Measurements from ENCODE around the gene SLC38A4.

DNA sequence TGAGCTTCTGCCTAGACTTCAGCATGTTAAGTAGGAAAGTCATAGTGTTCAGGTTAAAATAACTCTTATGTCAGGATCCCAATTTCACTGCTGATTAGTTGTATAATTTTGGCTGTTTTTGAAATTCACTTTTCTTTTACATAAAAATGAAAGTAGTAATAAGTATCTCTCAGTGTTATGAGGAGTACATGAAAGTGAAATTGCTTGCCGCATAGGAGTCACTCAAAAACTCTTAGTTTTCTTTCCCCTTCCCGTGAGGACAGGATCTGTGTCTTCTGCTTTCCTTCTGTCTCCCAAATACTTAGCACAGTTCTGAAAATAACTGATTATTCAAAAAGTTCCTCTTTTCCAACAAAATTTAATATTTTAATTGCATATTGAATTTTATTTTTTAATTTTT, 100.5 kb downstream of the SLC38A4 start:
- TF ChIP-seq, protein P1, sequence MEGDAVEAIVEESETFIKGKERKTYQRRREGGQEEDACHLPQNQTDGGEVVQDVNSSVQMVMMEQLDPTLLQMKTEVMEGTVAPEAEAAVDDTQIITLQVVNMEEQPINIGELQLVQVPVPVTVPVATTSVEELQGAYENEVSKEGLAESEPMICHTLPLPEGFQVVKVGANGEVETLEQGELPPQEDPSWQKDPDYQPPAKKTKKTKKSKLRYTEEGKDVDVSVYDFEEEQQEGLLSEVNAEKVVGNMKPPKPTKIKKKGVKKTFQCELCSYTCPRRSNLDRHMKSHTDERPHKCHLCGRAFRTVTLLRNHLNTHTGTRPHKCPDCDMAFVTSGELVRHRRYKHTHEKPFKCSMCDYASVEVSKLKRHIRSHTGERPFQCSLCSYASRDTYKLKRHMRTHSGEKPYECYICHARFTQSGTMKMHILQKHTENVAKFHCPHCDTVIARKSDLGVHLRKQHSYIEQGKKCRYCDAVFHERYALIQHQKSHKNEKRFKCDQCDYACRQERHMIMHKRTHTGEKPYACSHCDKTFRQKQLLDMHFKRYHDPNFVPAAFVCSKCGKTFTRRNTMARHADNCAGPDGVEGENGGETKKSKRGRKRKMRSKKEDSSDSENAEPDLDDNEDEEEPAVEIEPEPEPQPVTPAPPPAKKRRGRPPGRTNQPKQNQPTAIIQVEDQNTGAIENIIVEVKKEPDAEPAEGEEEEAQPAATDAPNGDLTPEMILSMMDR (IDR thresholded peaks at IDR 0.05; ENCODE audit: low read length): no peak
- TF ChIP-seq EZH2 (optimal IDR thresholded peaks at IDR 0.05; ENCODE audit: low read depth, low read length): no peak
